ENCODE results near the gene THAP3. TPM values are rescaled to one million over a fixed set of nuclear protein-coding genes. Genes with fewer than 3 reads are reported as not detected.

Gene THAP3
- total and polyA plus RNA-seq, 2 of the 4 experiments (the other 2 are of a cell fraction) = 14.2 to 14.9 TPM

DNA sequence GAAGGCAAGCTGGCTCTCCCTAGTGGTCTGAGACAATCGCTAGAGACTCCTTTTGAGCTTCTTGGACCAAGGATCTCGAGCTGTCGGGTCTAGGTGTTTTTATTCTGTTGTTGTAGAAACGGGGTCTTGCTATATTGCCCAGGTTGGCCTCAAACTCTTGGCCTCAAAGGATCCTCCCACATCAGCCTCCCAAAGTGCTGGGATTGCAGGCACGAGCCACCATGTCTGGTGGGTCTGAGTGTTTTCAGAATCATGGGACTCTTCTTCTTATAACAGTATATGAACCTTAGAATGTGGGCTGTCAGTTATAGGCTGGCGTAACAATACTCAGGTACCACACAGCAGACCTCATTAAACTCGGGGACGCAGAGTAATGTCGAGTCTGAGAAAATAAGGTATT is 43.8 kb downstream of the THAP3 start:
- dilution Hi-C loops (cut with HindIII; ENCODE audit: low sequenced_read_pairs, unreplicated experiment) = no loop called here
- Histone ChIP-seq H2AFZ (replicated peaks; ENCODE audit: low read length, poor library complexity) (no peak overlapping the region), H3K79me1 (ENCODE audit: low read depth in 1 of 2, low read length in 2 of 2) (peaks cover 17 to 23% of the 10 kb centered on the region in 2 experiments), H4K20me1 (ENCODE audit: insufficient read depth, low read length) (no peaks in the 10 kb centered on the region), H2BK120ac (ENCODE audit: low read depth, low read length) (no peak overlapping the region), H2BK20ac (ENCODE audit: low read depth, low read length) (no peak overlapping the region), H2BK15ac (ENCODE audit: low read depth, low read length) (no peak overlapping the region), H3K4ac (ENCODE audit: low read depth, low read length) (no peak overlapping the region), H3K27ac (ENCODE audit: insufficient read depth, low read length) (no peak overlapping the region), H3K18ac (ENCODE audit: low read depth, low read length) (no peak overlapping the region), H3K4me1 (ENCODE audit: control insufficient read depth, insufficient read depth, low read length) (no peaks in the 10 kb centered on the region), H2BK5ac (ENCODE audit: low read depth, low read length, poor library complexity, severe bottlenecking) (no peak overlapping the region), H3K4me3 (ENCODE audit: insufficient read depth, low read depth, low read length) (no peak overlapping the region), H3K36me3 (ENCODE audit: control insufficient read depth, insufficient read depth, low read length) (peaks cover 21% of the 10 kb centered on the region), H3K56ac (ENCODE audit: extremely low read depth, insufficient read depth, low read length) (no peak overlapping the region), H3K9me1 (ENCODE audit: insufficient read depth, low read length) (peaks cover 5% of the 10 kb centered on the region), H3K9ac (ENCODE audit: low read depth, low read length) (no peak overlapping the region), H3K9me3 (ENCODE audit: control insufficient read depth, insufficient read depth, low read length) (no peaks in the 10 kb centered on the region), H3K14ac (replicated peaks; ENCODE audit: low read depth, low read length) (no peak overlapping the region), H4K91ac (ENCODE audit: insufficient read depth, low read depth, low read length) (no peak overlapping the region), H2AK9ac (replicated peaks; ENCODE audit: low read depth, low read length, poor library complexity) (no peak overlapping the region), H3K27me3 (ENCODE audit: control insufficient read depth, insufficient read depth, low read length) (no peaks in the 10 kb centered on the region), H3K4me2 (ENCODE audit: low read depth, low read length) (no peak overlapping the region), H2AK5ac (ENCODE audit: low read depth, low read length) (no peak overlapping the region), H4K5ac (ENCODE audit: low read depth, low read length) (no peak overlapping the region), H3K23ac (ENCODE audit: low read depth, low read length) (no peak overlapping the region), H4K8ac (ENCODE audit: low read depth in 2 of 2, low read length in 2 of 2) (no peak overlapping the region)
- CTCF ChIA-PET = no interaction called here
- in situ Hi-C loops (cut with MboI; ENCODE audit: low sequenced_read_pairs) = no loop called here
- no CpG with 5 or more reads among the region's 9 CpGs for WGBS, 2 experiments (ENCODE audit: extremely low coverage in 2 of 2, insufficient read length in 1 of 2)
- no peak for DNase-seq
- no TSS peak for BruUV-seq (replicated peaks)
- POLR2A ChIA-PET (ENCODE audit: unreplicated experiment) = no interaction called here
- intact Hi-C loops (cut with micrococcal nuclease) = no loop called here
- TF ChIP-seq RFX5 (IDR thresholded peaks at IDR 0.05; ENCODE audit: low read depth, low read length) = no peak
- no peak for TF ChIP-seq USF2 (IDR thresholded peaks at IDR 0.05; ENCODE audit: low read depth, low read length)
- no peak for TF ChIP-seq BHLHE40 (IDR thresholded peaks at IDR 0.05; ENCODE audit: low read depth, low read length)
- no peak for TF ChIP-seq NFE2L2 (IDR thresholded peaks at IDR 0.05; ENCODE audit: low read depth, low read length)
- TF ChIP-seq MAFK (IDR thresholded peaks at IDR 0.05; ENCODE audit: low read depth, low read length) = no peak
- ATAC-seq (ENCODE audit: low read depth) = no peak
